Peyer's patch (tissue), 4 donors: Measurements from ENCODE around the gene FBXO10.

Source experiments
- POLR2A ChIP-seq, 2 donors: fragments of 450-650 bp; IDR thresholded peaks; one replicate each; pipeline ENCODE4 v1.5.1; 2017; ENCODE audit warnings: antibody characterized with exemption in 2 of 2, mild to moderate bottlenecking in 2 of 2, moderate library complexity in 2 of 2
- TF ChIP-seq, protein P1 (sequence below), 6 experiments: fragments of 450-650 bp in 4 of 6; fragments of 200-600 bp in 2 of 6; sonication (generic) in 1 of 6; IDR thresholded peaks; one replicate each; pipeline ENCODE4 v1.5.1; 2017 to 2019; ENCODE audit warnings: antibody characterized with exemption in 6 of 6, mild to moderate bottlenecking in 3 of 6, moderate library complexity in 1 of 6

DNA sequence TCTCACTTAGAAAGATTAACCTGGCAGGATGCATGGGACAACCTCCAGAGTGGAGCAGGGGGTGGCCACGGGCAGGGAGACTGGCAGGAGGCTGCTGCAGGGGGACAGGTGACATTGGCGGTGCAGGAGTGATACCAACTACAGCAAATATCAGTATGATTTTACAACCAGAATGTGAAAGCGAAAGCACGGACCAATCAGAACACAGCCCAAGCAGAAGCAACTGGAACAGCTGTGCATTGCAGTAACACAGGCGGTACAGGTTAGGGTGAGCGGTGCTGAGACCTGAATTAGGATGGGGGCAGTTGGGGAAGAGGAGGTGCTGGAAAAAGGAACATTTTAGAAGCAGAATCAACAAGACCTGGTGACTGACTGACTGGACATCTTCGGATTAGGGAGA is 61.2 kb downstream of the FBXO10 start:
- TF ChIP-seq, protein P1, sequence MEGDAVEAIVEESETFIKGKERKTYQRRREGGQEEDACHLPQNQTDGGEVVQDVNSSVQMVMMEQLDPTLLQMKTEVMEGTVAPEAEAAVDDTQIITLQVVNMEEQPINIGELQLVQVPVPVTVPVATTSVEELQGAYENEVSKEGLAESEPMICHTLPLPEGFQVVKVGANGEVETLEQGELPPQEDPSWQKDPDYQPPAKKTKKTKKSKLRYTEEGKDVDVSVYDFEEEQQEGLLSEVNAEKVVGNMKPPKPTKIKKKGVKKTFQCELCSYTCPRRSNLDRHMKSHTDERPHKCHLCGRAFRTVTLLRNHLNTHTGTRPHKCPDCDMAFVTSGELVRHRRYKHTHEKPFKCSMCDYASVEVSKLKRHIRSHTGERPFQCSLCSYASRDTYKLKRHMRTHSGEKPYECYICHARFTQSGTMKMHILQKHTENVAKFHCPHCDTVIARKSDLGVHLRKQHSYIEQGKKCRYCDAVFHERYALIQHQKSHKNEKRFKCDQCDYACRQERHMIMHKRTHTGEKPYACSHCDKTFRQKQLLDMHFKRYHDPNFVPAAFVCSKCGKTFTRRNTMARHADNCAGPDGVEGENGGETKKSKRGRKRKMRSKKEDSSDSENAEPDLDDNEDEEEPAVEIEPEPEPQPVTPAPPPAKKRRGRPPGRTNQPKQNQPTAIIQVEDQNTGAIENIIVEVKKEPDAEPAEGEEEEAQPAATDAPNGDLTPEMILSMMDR (IDR thresholded peaks at IDR 0.05): no peak
- no peak for TF ChIP-seq POLR2A (IDR thresholded peaks at IDR 0.05)
